HG03342 (cell line): Measurements from ENCODE around the gene PANX2.

Source experiments
- ATAC-seq: cut with Tn5 transposase; IDR thresholded peaks from one replicate; pipeline ENCODE4 v1.9.1; 2021; ENCODE audit warnings: mild to moderate bottlenecking, moderate library complexity; ENCODE audit not compliant: unreplicated experiment

Gene PANX2

GRCh38 chr22:50210378-50211139 is 40.0 kb downstream of the PANX2 start:
- no peak for ATAC-seq

DNA sequence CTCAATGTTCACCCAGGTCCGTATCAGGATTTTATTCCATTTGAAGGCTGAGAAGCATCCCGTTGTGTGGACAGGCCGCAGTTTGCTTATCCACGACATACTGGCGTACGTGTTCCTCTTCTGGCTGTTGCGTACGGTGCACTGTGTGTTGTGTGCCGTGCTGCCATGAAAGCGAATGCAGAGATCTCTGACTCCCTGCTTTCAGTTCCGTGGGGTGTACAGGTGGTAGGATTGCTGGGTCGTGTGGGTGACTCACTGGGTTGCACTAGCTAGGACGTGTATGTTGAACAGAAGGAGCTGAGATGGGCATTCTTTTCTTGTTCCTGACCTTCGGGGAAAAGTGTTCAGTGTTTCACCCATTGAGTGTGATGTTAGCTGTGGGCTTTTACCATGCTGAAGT is 40.6 kb downstream of the PANX2 start:
- no peak for ATAC-seq

DNA sequence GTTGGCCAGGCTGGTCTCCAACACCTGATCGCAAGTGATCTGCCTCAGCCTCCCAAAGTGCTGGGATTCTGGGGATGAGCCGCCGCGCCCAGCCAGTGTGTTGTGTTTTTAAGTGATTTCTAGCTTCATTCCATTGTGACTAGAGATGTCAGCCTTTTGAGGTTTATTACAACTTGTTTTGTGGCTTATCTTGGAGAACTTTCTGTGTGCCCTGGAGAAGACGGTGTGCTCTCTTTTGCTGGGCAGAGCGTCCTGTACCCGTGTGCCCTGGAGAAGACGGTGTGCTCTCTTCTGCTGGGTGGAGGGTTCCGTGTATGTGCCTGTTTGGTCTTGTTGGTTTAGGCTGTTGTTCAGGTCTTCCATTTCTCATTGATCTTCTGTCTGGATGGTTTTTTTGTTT is 42.7 kb downstream of the PANX2 start:
- no peak for ATAC-seq

- ATAC-seq: no peak
These were observed 44.9 kb downstream of the PANX2 start for GRCh38 chr22:50215297-50216054.

DNA sequence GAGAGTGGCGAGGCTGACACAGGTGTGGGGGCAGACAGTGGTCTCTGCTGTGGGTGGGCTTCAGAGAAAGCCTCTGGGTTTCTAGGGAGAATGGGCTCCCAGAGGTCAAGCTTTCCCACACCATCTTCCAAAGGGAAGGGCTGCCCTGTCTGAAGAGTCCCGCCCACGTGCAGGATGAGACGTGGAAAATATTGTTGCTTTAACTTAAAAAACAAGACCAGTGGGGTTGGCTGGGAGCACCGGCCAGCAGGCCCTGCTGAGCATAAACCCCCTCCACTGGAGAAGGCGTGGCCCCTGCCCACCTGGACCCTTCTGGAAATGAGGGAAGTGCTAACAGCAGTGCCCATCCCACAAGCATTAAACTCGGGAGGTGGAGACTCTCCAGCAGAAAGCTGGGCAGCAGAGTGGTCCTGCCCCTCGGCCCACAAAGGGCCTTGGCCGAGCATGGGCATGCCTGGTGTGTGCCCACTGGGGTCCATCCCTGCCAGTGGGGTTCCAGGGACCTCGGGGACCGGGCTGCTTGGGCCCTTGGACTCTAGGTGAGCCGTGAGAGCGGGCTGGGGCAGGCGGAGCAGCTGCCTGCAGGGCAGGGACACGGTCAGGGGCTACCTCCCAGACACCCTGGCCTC is 45.6 kb downstream of the PANX2 start:
- no peak for ATAC-seq

DNA sequence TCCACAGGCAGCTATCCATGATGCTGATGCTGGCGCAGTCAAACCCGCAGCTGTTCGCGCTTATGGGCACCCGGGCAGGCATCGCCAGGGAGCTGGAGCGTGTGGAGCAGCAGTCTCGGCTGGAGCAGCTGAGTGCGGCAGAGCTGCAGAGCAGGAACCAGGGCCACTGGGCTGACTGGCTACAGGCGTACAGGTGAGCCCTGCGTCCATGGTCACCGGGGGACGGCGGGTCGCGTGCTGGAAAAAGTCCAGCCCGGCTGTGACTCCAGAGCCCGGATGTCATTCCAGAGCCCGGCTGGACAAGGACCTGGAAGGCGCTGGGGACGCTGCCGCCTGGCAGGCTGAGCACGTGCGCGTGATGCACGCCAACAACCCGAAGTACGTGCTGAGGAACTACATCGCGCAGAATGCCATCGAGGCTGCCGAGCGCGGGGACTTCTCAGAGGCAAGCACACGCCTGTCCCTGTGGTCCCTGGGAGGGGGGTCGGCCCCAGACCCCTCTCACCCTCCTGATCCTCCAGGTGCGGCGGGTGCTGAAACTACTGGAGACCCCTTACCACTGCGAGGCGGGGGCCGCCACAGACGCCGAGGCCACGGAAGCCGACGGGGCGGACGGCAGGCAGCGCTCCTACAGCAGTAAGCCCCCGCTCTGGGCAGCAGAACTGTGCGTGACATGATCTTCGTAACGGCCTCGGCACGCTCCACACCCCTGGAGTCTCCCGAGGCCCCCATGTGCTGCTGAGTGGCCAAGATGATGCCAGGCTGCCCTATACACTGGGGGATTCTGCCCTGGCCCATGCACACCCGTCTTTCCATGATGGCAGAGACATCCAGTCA is 46.4 kb downstream of the PANX2 start:
- ATAC-seq: no peak

DNA sequence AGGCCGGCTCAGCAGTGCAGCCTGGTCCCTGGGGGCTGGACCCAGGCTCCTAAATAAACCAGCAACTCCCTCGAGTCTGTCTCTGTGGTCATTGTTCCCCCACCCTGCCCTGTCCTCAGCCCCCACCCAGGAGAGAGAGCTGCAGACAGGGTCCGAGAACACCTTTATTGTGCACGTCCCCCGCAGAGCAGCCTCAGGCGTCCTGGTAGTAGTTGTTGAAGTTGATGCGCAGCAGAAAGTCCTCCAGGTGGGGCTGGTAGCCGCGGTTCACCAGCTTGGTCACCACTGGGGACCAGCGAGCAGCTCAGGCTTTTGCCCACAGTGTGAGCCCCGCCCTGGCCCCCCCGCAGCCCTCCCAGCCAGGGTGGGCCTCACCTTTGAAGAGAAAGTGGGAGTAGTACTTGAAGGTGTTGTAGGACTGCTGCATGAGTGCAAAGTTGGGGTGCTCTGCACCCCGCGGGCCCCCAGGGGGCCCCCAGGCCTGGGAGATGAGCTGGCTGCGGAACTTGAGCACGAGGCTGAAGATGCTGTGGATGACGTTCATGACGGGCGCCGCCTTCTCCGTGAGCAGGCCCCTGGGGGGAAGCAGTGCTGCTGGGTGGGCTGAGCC is 47.1 kb downstream of the PANX2 start:
- no peak for ATAC-seq

DNA sequence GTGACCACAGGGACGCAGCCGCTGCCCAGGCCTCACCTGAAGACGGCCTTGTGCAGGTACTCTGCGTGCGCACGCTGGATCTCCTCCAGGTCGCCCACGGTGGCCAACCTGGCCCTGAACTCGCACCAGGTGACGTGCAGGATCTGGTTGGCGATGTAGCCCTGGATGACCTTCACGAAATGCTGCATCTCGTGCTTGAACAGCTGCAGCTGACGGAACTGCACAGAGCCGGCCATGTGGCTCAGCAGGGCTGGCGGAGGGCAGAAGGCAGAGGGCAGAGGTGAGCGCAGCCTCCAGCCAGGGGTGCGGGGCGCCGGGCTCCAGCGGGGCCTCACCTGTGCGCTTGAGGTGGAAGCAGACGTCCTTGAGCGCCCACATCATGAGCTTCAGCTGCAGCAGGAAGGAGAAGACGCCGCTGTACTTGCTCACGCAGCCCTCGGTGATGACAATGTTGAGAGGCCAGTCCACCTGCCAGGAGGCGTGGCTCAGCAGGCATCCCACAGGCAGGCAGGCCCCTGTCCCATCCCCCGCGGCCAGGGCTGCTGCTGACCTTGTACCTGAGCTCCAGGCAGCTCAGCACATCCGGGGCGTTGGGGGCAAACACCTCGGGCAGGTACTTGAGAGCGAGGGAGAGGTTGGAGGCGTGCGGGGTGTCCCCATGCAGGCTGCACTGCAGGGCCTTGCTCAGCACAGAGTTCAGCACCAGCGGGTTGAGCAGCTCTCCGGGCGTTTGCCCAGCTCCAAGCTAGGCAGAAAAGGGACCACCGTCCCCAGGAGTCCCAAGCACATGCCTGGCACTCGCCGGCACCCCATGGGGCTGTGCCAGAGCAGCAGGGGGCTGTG is 47.8 kb downstream of the PANX2 start:
- ATAC-seq: no peak

GRCh38 chr22:50218996-50219727 is 48.6 kb downstream of the PANX2 start:
- no peak for ATAC-seq

DNA sequence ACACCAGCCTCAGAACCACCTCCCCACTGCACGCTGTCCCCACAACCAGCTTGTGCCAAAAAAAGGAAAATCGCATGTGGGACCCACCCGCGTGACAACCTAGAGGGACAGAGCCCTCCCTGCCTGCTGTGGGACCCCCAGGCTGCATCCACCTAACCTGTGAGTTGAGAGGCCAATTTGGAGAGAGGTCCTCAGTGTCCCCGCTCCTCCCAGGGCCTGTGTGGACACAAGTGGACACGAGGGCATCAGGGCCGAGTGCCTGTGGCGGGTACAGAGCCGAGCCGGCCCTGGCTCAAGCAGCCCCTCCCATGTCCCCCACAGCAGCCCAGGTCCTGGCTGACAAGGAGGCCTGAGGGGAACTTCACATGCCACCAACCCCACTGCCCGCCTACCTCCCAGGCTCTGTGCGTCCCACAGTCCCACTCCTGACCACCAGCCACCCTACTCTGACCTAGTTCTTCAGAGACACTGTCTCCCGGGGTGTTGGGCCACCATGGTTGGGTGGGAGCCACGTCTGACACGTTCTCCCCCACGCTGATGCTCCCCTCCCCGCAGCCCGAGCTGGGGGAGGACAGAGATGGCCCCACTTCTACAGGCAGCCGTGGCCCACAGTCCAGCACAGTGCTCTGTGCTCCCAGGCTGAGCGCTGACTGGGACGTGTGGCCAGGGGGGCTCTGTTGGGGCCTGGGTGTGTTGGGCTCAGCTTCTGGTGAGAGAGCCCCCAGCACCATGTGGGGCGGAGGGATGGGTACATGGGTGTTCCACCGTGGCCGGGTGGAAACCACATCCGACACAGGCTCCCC is 49.5 kb downstream of the PANX2 start:
- no peak for ATAC-seq

- ATAC-seq: no peak
These were observed 50.3 kb downstream of the PANX2 start for GRCh38 chr22:50220603-50221409.

DNA sequence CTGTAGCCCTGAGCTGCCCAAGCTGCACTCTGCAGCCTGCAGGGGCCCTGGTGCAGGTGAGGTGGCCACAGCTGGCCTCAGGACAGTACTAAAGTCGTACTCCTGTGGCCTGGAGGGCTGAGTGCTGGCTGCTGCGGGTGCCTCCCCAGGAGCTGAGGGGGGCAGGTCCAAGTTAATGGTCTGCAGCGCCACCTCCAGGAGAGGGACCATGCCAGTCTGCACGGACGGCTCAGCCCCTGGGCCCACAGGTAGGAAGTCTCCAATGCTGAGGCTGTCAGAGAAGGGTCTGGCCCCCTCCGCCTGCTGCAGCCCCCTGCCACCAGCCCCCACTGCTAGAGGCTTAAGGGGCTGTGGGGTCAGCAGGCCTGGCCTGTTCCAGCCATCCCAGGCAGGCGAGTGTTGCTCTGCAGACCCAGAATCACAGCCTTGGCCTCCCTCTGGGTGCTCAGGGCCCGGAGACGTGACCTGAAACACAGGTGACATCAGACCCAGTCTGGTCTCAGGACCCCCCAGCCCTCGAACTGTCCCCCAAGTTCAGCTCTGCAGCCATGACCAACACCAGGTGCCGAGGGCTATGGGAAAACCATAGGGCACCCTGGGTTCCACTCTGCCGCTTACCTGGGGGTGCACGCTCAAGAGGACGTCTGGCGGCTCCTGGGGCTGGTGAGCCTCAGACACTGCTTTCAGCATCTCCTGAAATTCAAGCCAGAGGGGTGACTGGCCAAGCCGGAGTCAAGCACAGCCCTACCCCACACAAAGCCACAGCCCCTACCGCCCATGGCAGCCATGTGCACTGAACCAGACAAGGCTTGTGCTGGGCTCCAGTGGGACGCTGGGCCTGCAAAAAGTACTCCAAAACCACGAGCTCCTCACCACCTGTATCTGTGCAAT is 51.1 kb downstream of the PANX2 start:
- no peak for ATAC-seq

DNA sequence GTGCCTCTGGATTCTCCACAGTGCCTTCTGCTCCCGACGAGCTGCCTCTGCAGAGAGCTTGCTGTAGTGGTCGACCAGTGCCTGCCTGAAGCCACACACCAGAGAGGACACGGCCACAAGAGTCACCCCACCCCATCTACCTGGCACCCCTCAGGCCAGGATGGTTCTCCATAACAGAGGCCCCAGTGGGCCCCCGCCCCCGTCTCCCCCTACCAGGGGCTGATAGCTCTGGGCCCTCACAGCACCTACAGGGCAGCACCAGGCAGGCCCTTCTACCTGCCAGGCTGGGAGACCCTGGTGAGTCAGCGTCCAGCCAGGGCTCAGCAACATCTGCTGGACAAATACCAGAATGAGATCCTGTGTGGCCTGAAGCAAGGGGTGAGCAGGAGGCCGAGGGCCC is 52.0 kb downstream of the PANX2 start:
- ATAC-seq: no peak

- no peak for ATAC-seq
These were observed 53.5 kb downstream of the PANX2 start for GRCh38 chr22:50224071-50224470.

DNA sequence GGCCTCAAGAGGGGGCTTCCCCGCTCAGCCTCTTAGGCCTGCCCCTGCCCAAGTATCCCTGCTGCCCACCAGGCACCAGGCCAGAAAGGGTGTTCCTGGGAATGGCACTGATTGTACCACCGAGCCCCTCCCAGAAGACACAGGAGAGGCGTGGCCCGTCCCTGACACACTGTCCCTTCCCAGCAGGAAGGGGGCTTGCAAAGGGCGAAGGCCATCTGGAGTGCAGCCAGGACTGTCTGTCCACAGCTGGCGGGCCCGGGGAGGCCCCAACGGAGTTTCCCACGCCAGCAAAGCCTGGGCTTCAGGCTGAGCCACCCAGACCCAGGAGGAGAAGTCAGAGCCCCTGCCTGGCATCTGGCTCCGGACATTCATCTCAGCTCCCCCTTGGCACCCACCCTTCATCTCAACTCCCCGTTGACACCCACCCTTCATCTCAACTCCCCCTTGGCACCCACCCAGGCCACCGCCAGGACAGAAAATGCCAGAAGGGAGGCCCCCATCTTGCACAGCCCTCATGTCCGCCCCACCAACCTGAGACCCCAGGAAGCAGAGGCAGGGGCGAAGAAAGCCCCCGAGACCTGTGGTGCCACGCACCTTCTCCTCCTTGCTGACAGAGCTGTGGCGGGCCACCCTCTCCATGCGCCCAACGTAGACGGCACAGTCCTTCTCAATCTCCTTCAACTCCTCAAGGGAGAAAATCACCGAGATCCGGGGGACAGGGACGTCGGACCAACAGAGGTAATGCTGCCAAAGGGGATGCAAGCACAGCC is 54.9 kb downstream of the PANX2 start:
- ATAC-seq: no peak
